HepG2 (cell line): ENCODE data around the gene NFATC4. TPM values are rescaled to one million over a fixed set of nuclear protein-coding genes. Genes with fewer than 3 reads are reported as not detected.

Experiments used
- ARNT ChIP-seq: fragments of 450-650 bp; IDR thresholded peaks from 2 replicates; pipeline ENCODE4 v1.6.1; 2017
- BRCA1 ChIP-seq: sonication (generic); formaldehyde crosslinking; IDR thresholded peaks from 2 replicates; pipeline ENCODE4 v1.4.0; 2020; ENCODE audit warnings: missing genetic modification reagents
- DZIP1 ChIP-seq: sonication (generic); formaldehyde crosslinking; IDR thresholded peaks from 2 replicates; pipeline ENCODE4 v1.5.0; 2020; ENCODE audit warnings: mild to moderate bottlenecking, missing genetic modification reagents
- ELF1 ChIP-seq: sonication (generic); formaldehyde crosslinking; IDR thresholded peaks from 2 replicates; pipeline ENCODE4 v1.4.0; 2020; ENCODE audit warnings: missing genetic modification reagents
- HES4 ChIP-seq: sonication (generic); formaldehyde crosslinking; IDR thresholded peaks from 2 replicates; pipeline ENCODE4 v1.9.0; 2021; ENCODE audit warnings: mild to moderate bottlenecking, missing genetic modification reagents, borderline replicate concordance
- HMG20A ChIP-seq: IDR thresholded peaks from 2 replicates; pipeline ENCODE4 v1.6.1; 2016; ENCODE audit warnings: borderline replicate concordance
- HNF4A ChIP-seq: sonication (generic); formaldehyde crosslinking; IDR thresholded peaks from 2 replicates; pipeline ENCODE4 v1.4.0; 2020; ENCODE audit warnings: missing genetic modification reagents
- KDM1A ChIP-seq: IDR thresholded peaks from 2 replicates; pipeline ENCODE4 v1.6.1; 2016; ENCODE audit warnings: missing compliant biosample characterization
- KDM3A ChIP-seq: IDR thresholded peaks from 2 replicates; pipeline ENCODE4 v1.6.1; 2018; ENCODE audit warnings: low read depth, missing compliant biosample characterization
- KDM4B ChIP-seq: sonication (generic); formaldehyde crosslinking; IDR thresholded peaks from 2 replicates; pipeline ENCODE4 v1.4.0; 2020; ENCODE audit warnings: missing genetic modification reagents
- MIXL1 ChIP-seq: IDR thresholded peaks from 2 replicates; pipeline ENCODE4 v1.6.1; 2016
- NBN ChIP-seq: fragments of 450-650 bp; conservative IDR thresholded peaks from 2 replicates; pipeline ENCODE4 v1.6.1; 2017
- NCOR1 ChIP-seq: fragments of 200-600 bp; sonication (generic); IDR thresholded peaks from 2 replicates; pipeline ENCODE4 v1.7.0; 2017; ENCODE audit warnings: antibody characterized with exemption, low read length, borderline replicate concordance
- PBX3 ChIP-seq: sonication (generic); formaldehyde crosslinking; IDR thresholded peaks from 2 replicates; pipeline ENCODE4 v1.8.1; 2023; ENCODE audit warnings: missing genetic modification reagents, inconsistent platforms, borderline replicate concordance
- PHB2 ChIP-seq: fragments of 450-650 bp; IDR thresholded peaks from 2 replicates; pipeline ENCODE4 v1.6.1; 2018; ENCODE audit not compliant: partially characterized antibody
- ZFP41 ChIP-seq: sonication (generic); formaldehyde crosslinking; IDR thresholded peaks from 2 replicates; pipeline ENCODE4 v1.4.0; 2020; ENCODE audit warnings: mild to moderate bottlenecking, missing genetic modification reagents, borderline replicate concordance
- ZNF331 ChIP-seq: sonication (generic); formaldehyde crosslinking; IDR thresholded peaks from 2 replicates; pipeline ENCODE4 v1.4.0; 2020; ENCODE audit warnings: missing genetic modification reagents
- ZNF589 ChIP-seq: sonication (generic); formaldehyde crosslinking; conservative IDR thresholded peaks from 2 replicates; pipeline ENCODE4 v1.8.0; 2022; ENCODE audit warnings: mild to moderate bottlenecking, moderate library complexity, missing genetic modification reagents
- ZNF609 ChIP-seq: sonication (generic); formaldehyde crosslinking; IDR thresholded peaks from 2 replicates; pipeline ENCODE4 v1.4.0; 2020; ENCODE audit warnings: mild to moderate bottlenecking, missing genetic modification reagents, borderline replicate concordance
- ZNF7 ChIP-seq: IDR thresholded peaks from 2 replicates; pipeline ENCODE4 v1.6.1; 2016; ENCODE audit warnings: missing biosample characterization, missing genetic modification reagents
- ZSCAN5A ChIP-seq: sonication (generic); formaldehyde crosslinking; IDR thresholded peaks from 2 replicates; pipeline ENCODE4 v1.8.0; 2022; ENCODE audit warnings: mild to moderate bottlenecking, missing genetic modification reagents, borderline replicate concordance
- polyA plus RNA-seq, 8 experiments: library from polyadenylated mRNA; depleted of rRNA in 3 of 8; stranded (reverse) in 7 of 8; unstranded in 1 of 8; fragments of >200 nt; fragmentation: Illumina TruSeq in 4 of 8; extraction: Trizol in 4 of 8; gene quantifications; 2 replicates each; pipeline versions ENCODE4 v1.2.1 to v1.2.3, GENCODE V29; 2011 to 2016; ENCODE audit warnings: low read depth in 4 of 8, missing spikeins in 1 of 8, mixed read lengths in 1 of 8; ENCODE audit not compliant: insufficient read depth in 1 of 8
- total RNA-seq, 5 experiments: library from RNA; depleted of rRNA; stranded (reverse); fragments of >200 nt; fragmentation: Illumina TruSeq; extraction: Trizol; gene quantifications; 2 replicates each; pipeline ENCODE4 v1.2.3, GENCODE V29; 2016; ENCODE audit warnings: low read depth in 1 of 5

The NFATC4 gene
- total and polyA plus RNA-seq, 2 of the 13 experiments (the other 11 are each of a cell fraction or from before 2014, with no cell fraction given): 0.04 to 0.15 TPM

- TF ChIP-seq DZIP1 (CRISPR knock-in tag): no peak
- no peak for TF ChIP-seq NBN
- TF ChIP-seq ZNF7: no peak
- TF ChIP-seq NCOR1: no peak
- 0 out of 2 replicates have a peak, but pooled peaks have one; percentile 21 for TF ChIP-seq ZNF609 (CRISPR knock-in tag)
- 0 out of 2 replicates have a peak, but pooled peaks have one; percentile 63 for TF ChIP-seq ZNF589 (CRISPR knock-in tag)
- TF ChIP-seq ZFP41 (CRISPR knock-in tag): no peak
- peak; percentile 66; the same call in 1 of the 2 replicates for TF ChIP-seq MIXL1
- peak; percentile 66; the same call in 1 of the 2 replicates for TF ChIP-seq HNF4A (CRISPR knock-in tag)
- TF ChIP-seq HES4 (CRISPR knock-in tag): no peak
- TF ChIP-seq ELF1: peak; percentile 83
- no peak for TF ChIP-seq ZSCAN5A
- TF ChIP-seq KDM1A (CRISPR knock-in tag): no peak
- TF ChIP-seq ZNF331 (CRISPR knock-in tag): no peak
- no peak for TF ChIP-seq KDM3A
- TF ChIP-seq KDM4B (CRISPR knock-in tag): peak; percentile 49; the same call in 1 of the 2 replicates
- TF ChIP-seq PBX3: no peak
- no peak for TF ChIP-seq PHB2
- TF ChIP-seq ARNT: no peak
- TF ChIP-seq BRCA1 (CRISPR knock-in tag): no peak
- TF ChIP-seq HMG20A (CRISPR knock-in tag): no peak
Observed at GRCh38 chr14:24422694-24423601, 55.0 kb downstream of the NFATC4 start (continued).
